ENCODE results near the gene HARS1. TPM values are rescaled to one million over a fixed set of nuclear protein-coding genes. Genes with fewer than 3 reads are reported as not detected.

The HARS1 gene
- total and polyA plus RNA-seq, 2 donors (not counting 3 experiments of a cell fraction or from before 2014, with no cell fraction given), result 65.2 to 104 TPM

- H4K20me1 ChIP-seq (replicated peaks; ENCODE audit: control insufficient read depth, extremely low read depth, insufficient read depth, low read length), result no peaks in the 10 kb centered on the region
- H3K27ac ChIP-seq (ENCODE audit: insufficient read depth, low read depth, low read length), result no peak overlapping the region
- ChIA-PET POLR2A (no interaction called here), CTCF (interaction anchor here (1.0 to 1.4 kb wide), 4 partner anchors 50 to 391 kb away, joined by 3 to 5 read pairs (median 4); no protein-coding TSS in a partner anchor)
- no peak for FAIRE-seq
- no peak for TF ChIP-seq JUN (IDR thresholded peaks at IDR 0.05; ENCODE audit: borderline replicate concordance, insufficient read depth, insufficient read length, low read depth)
- no peak for TF ChIP-seq MYC (IDR thresholded peaks at IDR 0.05; ENCODE audit: low read depth, low read length)
- TF ChIP-seq EZH2 (IDR thresholded peaks at IDR 0.05; ENCODE audit: borderline replicate concordance, low read depth, low read length, severe bottlenecking), result no peak
- TF ChIP-seq POLR2A (IDR thresholded peaks at IDR 0.05; ENCODE audit: low read depth, low read length), result no peak
- no peak for TF ChIP-seq GATA2 (IDR thresholded peaks at IDR 0.05; ENCODE audit: insufficient read depth, insufficient read length, low read depth, low read length)
- TF ChIP-seq MAX (IDR thresholded peaks at IDR 0.05; ENCODE audit: insufficient read depth, insufficient read length), result no peak
- TF ChIP-seq CTCF (IDR thresholded peaks at IDR 0.05; ENCODE audit: extremely low read depth in 1 of 2, insufficient read depth in 1 of 2, low read depth in 1 of 2, low read length in 2 of 2), result no peak
- no peak for TF ChIP-seq POLR2AphosphoS5 (IDR thresholded peaks at IDR 0.05; ENCODE audit: insufficient read depth, low read depth, low read length)
- TF ChIP-seq FOS (IDR thresholded peaks at IDR 0.05; ENCODE audit: borderline replicate concordance, insufficient read depth, low read length), result no peak
- DNase-seq (ENCODE audit: low read depth, low spot score), result no peak
- peaks cover 0 to 3% of the 10 kb centered on the region in 2 experiments for H3K27me3 ChIP-seq (ENCODE audit: control insufficient read depth in 2 of 2, insufficient read depth in 2 of 2, low read length in 2 of 2)
- H3K4me1 ChIP-seq (ENCODE audit: control insufficient read depth, extremely low read depth, insufficient read depth, low read length), result peaks cover 15% of the 10 kb centered on the region
- no TSS peak for BruUV-seq (replicated peaks)
- dilution Hi-C loops (cut with MboI; ENCODE audit: extremely low pct_ligation_motif_present, low sequenced_read_pairs), result no loop called here
- H3K79me2 ChIP-seq (ENCODE audit: control insufficient read depth, insufficient read depth, low read length), result no peaks in the 10 kb centered on the region
- H3K36me3 ChIP-seq (ENCODE audit: control insufficient read depth in 2 of 2, extremely low read depth in 1 of 2, insufficient read depth in 2 of 2, low read length in 2 of 2), result no peaks in the 10 kb centered on the region
- no peaks in the 10 kb centered on the region for H3K9me1 ChIP-seq (replicated peaks; ENCODE audit: control insufficient read depth, extremely low read depth, insufficient read depth, low read length)
- no peak overlapping the region for H3K9ac ChIP-seq (replicated peaks; ENCODE audit: extremely low read depth, insufficient read depth, low read length)
- intact Hi-C loops (cut with micrococcal nuclease), result loop anchor here (10.0 kb wide), 1 partner anchor 386 kb away; no protein-coding TSS in a partner anchor
- no peak overlapping the region for H3K4me2 ChIP-seq (ENCODE audit: insufficient read depth, low read length)
- no peak overlapping the region for H3K4me3 ChIP-seq (replicated peaks in 1 of 3; ENCODE audit: insufficient read depth in 1 of 3, low read depth in 1 of 3, low read length in 3 of 3)
- no peaks in the 10 kb centered on the region for H3K9me3 ChIP-seq (replicated peaks; ENCODE audit: control insufficient read depth, insufficient read depth, low read length)
- no peak overlapping the region for H2AFZ ChIP-seq (ENCODE audit: low read depth, low read length)
Observed at GRCh38 chr5:140631036-140631417, 60.1 kb downstream of the HARS1 start.
